ENCODE data around the gene TMED5.

Gene TMED5

DNA sequence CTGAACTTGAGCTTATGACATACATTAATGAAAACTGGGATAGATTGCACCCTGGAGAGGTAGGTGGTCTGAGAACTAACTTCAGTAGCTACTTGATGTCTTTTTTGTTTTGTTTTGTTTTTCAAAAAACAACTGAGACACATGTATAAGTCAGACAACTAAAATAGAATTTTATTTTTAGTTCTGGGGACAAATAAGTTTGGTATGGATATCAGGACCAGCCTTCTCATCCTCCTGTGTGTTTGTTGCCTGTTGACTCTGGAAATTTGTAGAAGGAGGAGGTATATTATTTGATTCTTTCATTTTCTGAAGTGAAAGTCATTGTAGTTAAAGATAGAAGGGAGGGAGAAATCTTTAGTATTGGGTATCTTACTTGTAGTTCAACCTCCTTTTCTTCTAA lies 59.6 kb downstream of the TMED5 start:
- no peak for DNase-seq (ENCODE audit: low spot score)

- no peak for DNase-seq (ENCODE audit: low spot score)
These were observed 65.8 kb downstream of the TMED5 start for GRCh38 chr1:93114391-93114790.

DNA sequence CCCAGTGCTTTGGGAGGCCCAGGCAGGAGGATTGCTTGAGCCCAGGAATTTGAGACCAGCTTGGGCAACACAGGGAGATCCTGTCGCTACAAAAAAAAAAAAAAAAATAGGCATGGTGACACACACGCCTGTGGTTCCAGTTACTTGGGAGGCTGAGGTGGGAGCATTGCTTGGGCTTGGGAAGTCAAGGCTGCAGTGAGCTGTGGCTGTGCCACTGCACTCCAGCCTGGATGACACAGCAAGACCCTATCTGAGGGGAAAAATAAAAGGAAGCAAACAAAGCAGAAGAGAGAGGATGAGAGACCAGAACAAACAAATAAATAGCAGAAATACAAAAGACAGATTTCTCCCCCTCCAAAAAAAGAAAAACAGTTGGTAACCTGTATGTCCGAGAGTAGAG lies 67.1 kb downstream of the TMED5 start:
- no peak for DNase-seq (ENCODE audit: low spot score)

DNA sequence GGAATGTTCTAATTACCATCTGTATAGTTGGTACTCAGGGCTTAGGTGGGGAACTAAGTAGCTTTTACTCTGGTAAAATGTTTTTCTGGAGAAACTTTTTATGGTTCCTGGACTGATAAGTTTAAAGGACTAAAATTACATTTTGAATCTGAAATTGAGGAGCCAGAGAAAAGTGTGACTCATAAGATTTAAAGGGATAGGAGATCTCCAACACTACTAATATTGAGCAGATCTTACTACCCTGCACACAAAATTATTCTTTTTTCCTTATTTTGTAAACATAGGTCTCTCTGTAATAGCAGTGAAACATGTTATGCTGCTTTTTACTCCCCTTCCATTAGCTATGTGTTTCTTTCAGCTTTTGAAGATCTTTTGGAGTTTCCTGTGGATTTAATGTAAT lies 68.7 kb downstream of the TMED5 start:
- no peak for DNase-seq (ENCODE audit: low spot score)

DNA sequence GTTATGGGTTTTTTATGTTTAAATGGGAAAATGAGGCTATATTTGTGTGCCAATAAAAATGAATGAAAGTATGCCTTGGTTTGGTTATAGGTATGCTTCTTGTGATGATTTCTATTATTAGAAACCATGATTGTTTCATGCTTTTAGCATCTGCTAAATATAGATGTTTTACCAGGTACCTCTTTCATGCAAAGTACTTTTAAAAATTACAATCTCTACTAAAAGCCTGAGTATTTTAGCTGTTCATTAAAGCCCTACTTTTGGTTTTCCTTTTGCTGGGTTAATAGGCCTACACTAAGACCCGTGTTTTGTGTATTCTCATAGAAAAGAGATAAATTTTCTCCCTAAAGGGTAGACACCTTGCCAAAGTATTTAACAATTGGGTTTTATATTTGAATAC lies 69.1 kb downstream of the TMED5 start:
- no peak for DNase-seq (ENCODE audit: low spot score)

DNA sequence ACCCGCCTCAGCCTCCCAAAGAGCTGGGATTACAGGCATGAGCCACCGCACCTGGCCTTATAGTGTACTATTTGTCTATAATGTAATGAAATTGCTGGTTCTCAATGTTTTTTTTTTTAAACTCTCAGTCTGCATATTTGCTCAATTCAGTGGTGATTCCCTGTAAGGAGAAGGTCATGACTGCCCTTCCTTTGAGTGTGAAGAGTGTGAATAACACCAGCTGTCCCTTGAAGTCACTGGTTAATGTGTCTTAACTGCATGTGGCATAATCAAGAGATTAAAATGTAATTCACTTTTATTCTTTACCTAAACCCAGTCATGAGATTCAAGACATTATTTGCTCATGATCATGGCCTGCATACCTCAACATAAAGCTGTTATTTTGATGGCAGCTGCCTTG lies 70.6 kb downstream of the TMED5 start:
- DNase-seq (ENCODE audit: low spot score), result no peak

DNA sequence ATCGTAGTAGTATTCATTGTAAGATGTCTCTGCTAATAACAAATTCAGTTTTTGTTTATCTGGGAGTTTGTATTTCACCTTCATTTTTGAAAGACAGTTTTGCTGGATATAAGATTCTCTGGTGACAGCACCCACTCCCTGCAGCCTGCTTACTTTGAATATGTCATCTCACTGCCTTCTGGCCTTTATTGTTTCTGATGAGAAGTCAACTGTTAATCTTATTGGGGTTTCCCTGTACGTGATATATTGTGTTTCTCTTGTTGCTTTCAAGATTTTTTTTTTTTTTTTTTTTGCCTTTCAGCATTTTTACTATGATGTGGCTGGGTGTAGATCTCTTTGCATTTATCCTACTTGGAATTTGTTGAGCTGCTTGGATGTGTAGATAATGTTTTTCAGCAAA lies 71.9 kb downstream of the TMED5 start:
- no peak for DNase-seq (ENCODE audit: low spot score)

DNA sequence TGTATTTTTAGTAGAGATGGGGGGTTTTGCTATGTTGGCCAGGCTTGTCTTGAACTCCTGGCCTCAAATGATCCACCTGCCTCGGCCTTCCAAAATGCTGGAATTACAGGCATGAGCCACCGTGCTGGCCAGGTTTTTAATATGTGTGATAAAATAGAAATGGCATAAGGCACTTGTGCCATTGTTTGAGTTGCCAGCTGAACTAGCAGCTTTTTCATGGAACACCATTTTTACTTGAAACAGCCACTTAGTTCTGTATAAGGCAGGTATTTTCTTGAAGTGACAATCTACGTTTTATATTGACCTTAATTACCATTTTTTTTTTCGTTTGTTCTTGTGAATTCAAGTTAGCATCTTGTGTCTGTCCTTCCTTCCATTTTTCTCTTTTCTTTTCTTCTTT lies 72.8 kb downstream of the TMED5 start:
- DNase-seq (ENCODE audit: low spot score), result no peak

- no peak for DNase-seq (ENCODE audit: low spot score)
These were observed 74.0 kb downstream of the TMED5 start for GRCh38 chr1:93106226-93106625.

GRCh38 chr1:93102142-93102541 lies 78.1 kb downstream of the TMED5 start:
- no peak for DNase-seq (ENCODE audit: low spot score)

All from putamen (tissue), 1 donor.